Muscle layer of duodenum (tissue), 2 donors: ENCODE results near the gene NRM.

Source experiments
- H3K27ac ChIP-seq: one replicate; pipeline ENCODE4 v1.7.0; 2013; ENCODE audit warnings: mild to moderate bottlenecking, low read length
- H3K27me3 ChIP-seq: one replicate; pipeline ENCODE4 v1.7.0; 2013; ENCODE audit warnings: low read depth, mild to moderate bottlenecking, control low read depth, low read length
- H3K36me3 ChIP-seq, 2 donors: one replicate each; pipeline ENCODE4 v1.7.0; 2013; ENCODE audit warnings: low read length in 2 of 2, control low read depth in 1 of 2, mild to moderate bottlenecking in 1 of 2; ENCODE audit not compliant: insufficient read depth in 2 of 2, control insufficient read depth in 1 of 2
- H3K4me1 ChIP-seq, 2 donors: one replicate each; pipeline ENCODE4 v1.7.0; 2013; ENCODE audit warnings: low read length in 2 of 2, mild to moderate bottlenecking in 2 of 2, control low read depth in 1 of 2, moderate library complexity in 1 of 2; ENCODE audit not compliant: insufficient read depth in 2 of 2, control insufficient read depth in 1 of 2
- H3K4me3 ChIP-seq, 2 donors: one replicate each; pipeline ENCODE4 v1.7.0; 2013; ENCODE audit warnings: low read length in 2 of 2, low read depth in 1 of 2, mild to moderate bottlenecking in 1 of 2
- H3K9me3 ChIP-seq, 2 donors: one replicate each; pipeline ENCODE4 v1.7.0; 2013; ENCODE audit warnings: low read length in 2 of 2, control low read depth in 1 of 2, mild to moderate bottlenecking in 1 of 2; ENCODE audit not compliant: control insufficient read depth in 1 of 2
- donor health status: healthy.

The NRM gene

GRCh38 chr6:30703011-30703410 is 12.2 kb upstream of the NRM start:
- Histone ChIP-seq H3K27ac (no peak overlapping the region), H3K36me3 (peaks cover 17 to 40% of the 10 kb centered on the region in 2 donors), H3K4me3 (no peak overlapping the region)

GRCh38 chr6:30700340-30700739 is 9.6 kb upstream of the NRM start:
- H3K36me3 ChIP-seq = peaks cover 11 to 25% of the 10 kb centered on the region in 2 donors

More at GRCh38 chr6:30703011-30703410, 12.2 kb upstream of the NRM start:
- Histone ChIP-seq H3K27me3 (no peaks in the 10 kb centered on the region), H3K4me1 (no peaks in the 10 kb centered on the region), H3K9me3 (no peaks in the 10 kb centered on the region)

DNA sequence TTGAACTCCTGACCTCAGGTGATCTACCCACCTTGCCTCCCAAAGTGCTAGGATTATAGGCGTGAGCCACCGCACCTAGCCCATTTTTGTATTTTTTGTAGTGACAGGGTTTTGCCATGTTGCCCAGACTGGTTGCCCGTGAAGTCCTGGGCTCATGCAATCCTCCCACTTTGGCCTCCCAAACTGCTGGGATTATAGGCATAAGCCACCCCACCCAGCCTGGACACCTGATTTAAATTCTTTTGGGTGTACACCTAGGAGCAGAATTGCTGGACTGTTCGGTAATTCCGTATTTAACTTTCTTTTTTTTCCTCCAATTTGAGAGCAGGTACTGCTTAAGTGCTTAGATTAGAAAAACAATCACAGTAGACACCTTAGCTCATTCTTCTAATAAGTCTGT is 5.6 kb upstream of the NRM start:
- Histone ChIP-seq H3K4me3 (no peak overlapping the region), H3K9me3 (no peaks in the 10 kb centered on the region), H3K36me3 (peaks cover 0 to 4% of the 10 kb centered on the region in 2 donors), H3K4me1 (no peaks in the 10 kb centered on the region), H3K27ac (no peak overlapping the region), H3K27me3 (no peaks in the 10 kb centered on the region)

More at GRCh38 chr6:30700340-30700739, 9.6 kb upstream of the NRM start:
- Histone ChIP-seq H3K27me3 (no peaks in the 10 kb centered on the region), H3K4me1 (no peaks in the 10 kb centered on the region), H3K27ac (no peak overlapping the region), H3K9me3 (no peaks in the 10 kb centered on the region), H3K4me3 (no peak overlapping the region)

DNA sequence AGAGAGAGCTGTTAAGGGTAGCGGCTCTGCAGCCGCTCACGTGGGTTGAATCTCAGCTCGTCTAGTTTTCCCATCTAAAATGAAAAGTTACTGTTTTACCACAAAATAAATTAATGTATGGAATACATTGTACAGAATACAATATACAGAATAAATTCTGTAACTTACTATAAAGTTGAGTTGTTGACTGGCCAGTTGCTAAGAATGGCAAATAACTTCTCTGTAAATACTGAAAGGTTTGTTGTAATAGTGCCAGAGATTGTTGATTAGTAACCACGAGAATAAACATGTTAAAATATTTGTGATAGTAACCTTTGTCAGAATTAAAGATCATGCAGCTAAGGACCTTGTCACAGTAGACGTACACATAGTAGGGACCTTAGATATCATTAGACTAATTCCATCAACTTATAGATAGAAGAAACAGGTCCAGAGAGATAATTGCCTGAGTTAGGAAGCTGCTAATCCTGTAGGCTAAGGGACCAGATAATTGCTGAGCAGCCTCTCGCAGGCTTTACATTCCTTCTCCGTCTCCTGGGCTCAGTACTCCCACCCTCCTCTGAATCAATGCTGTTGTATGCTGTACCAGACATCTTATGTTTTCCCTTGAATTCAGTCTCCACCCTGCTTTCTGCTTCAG is 544 bp upstream of the NRM start:
- Histone ChIP-seq H3K27ac (peak overlapping the region; percentile 68), H3K36me3 (peaks cover 0 to 4% of the 10 kb centered on the region in 2 donors), H3K9me3 (no peaks in the 10 kb centered on the region), H3K4me3 (peak overlapping the region; percentile 74 to 91), H3K4me1 (peaks cover 24 to 25% of the 10 kb centered on the region in 2 donors), H3K27me3 (no peaks in the 10 kb centered on the region)

DNA sequence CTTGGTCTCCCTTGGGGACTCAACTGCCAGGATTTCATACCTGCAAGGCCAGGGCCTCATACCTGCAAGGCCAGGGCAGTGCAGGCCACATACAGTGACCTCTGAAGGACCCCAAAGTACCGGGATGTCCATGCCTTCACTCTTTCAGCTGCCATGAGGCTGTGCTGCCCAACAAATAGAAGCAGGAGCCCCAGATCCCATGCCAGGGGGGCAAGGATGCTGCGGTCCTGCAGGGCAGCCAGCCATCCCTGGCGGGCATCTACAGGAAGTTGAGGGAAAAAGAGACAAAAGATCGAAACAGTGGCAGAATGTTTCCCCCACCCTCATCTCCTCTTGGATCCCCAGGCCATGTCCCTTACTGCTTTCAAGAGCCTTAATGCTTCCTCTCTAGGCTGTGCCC is 799 bp downstream of the NRM start:
- Histone ChIP-seq H3K9me3 (no peaks in the 10 kb centered on the region), H3K36me3 (peaks cover 0 to 6% of the 10 kb centered on the region in 2 donors), H3K4me3 (peak overlapping the region; percentile 74 to 91), H3K4me1 (peaks cover 24 to 25% of the 10 kb centered on the region in 2 donors), H3K27me3 (no peaks in the 10 kb centered on the region), H3K27ac (peak overlapping the region; percentile 68)

DNA sequence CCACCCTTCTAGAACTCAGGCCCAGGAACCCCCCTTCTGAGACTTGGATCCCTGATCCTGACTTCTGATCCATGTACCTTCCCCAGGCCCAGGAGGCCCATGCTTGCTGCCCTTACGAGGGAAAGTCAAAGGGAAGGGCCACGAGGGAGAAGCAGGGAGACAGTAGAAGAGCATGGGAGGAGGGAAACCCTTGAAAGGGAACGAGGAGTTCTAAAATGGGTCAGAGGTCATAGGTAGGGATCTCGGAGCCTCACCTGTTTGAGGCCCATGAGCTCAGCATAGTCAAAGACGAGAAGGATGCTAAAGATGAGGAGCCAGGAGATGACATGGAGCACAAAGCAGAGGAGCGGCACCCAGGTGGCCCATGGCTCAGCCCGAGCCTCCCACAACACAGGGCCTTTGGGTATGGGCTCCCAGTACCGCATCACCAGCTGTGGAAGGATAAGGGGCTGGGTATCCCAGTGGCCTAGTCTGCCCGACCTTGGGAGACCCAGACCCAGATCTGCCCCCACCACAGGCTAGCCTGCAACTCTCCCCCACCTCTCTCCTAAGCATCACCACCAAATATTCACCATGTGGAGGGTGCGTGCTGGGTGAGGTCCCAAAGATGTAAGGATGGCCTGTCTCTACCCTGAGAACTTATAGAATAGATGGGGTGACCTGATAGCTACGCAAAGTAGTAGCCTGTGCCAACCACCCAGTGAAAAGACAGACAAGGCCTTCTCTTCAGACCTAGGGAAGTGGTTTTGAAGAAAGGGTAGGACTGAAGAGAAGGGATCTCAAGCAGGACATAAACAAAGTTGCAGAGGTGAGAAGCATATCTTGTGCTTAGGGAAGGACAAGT is 1.5 kb downstream of the NRM start:
- H3K27ac ChIP-seq = peak overlapping the region; percentile 97
- H3K27me3 ChIP-seq = no peaks in the 10 kb centered on the region
- H3K36me3 ChIP-seq = peaks cover 0 to 6% of the 10 kb centered on the region in 2 donors
- no peaks in the 10 kb centered on the region for H3K9me3 ChIP-seq
- no peak overlapping the region for H3K4me3 ChIP-seq
- peaks cover 24 to 25% of the 10 kb centered on the region in 2 donors for H3K4me1 ChIP-seq

DNA sequence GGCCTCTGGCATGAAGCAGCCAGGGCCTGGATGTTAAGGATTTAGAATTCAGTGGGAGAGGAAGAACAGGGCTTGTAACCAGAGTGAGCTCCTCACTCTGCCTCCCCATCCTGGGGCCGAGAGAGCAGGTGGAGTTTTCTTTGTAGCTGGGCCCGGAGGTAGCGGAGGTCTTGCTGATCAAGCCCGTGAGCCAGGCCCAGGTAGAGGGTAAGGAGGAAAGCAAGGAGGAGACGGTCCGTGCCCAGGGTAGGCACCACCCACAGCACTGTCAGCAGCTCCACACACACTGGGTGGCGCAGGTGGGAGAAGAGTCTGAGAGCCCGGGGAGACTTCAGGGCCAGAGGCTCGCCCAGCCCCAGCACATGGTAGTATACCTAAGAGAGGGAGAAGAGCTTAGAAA is 2.2 kb downstream of the NRM start:
- H3K4me3 ChIP-seq = peak overlapping the region; percentile 64 to 97
- H3K4me1 ChIP-seq = peaks cover 24 to 28% of the 10 kb centered on the region in 2 donors
- peaks cover 0 to 6% of the 10 kb centered on the region in 2 donors for H3K36me3 ChIP-seq
- H3K27ac ChIP-seq = peak overlapping the region; percentile 97
- no peaks in the 10 kb centered on the region for H3K9me3 ChIP-seq
- no peaks in the 10 kb centered on the region for H3K27me3 ChIP-seq

DNA sequence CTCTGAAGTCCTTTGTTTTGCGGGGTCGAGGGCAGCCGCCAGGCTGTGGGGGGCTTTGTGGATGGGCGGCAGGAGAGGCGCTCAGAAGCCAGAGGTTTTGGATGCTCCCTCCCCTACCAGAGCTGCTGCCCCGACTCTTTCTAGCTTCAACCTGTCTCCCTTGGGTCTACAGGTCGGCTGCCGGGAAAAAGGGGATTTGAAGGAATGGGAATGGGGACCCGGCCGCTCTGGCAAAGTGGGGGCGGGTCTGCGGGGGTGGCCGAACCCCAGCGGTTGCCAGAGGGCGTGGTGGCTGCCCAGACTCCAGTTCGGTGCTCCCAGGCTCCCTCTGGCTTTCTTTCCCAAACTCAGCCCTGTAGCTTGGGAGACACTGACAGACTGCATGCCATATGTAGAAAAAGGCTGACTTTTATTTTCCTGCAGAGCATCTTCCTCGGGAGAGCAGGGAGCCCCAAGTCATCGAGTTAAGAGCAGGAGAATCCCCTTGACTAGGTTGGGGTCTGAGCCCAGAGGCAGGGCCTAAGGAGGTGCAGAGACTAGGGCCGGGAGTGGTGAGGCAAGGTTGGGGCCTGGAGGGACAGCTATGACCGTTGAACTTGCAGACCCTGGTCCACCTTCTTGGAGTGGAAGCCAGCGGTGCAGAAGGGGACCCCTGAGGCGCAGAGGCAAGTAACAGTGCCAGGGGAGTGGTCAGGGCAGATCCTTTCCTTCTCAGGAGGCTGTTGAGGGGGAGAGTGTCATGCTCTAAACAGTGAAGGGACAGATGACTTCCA is 2.9 kb downstream of the NRM start:
- peak overlapping the region; percentile 64 to 97 for H3K4me3 ChIP-seq
- peaks cover 0 to 6% of the 10 kb centered on the region in 2 donors for H3K36me3 ChIP-seq
- no peaks in the 10 kb centered on the region for H3K9me3 ChIP-seq
- H3K4me1 ChIP-seq = peaks cover 24 to 36% of the 10 kb centered on the region in 2 donors
- no peaks in the 10 kb centered on the region for H3K27me3 ChIP-seq
- H3K27ac ChIP-seq = peak overlapping the region; percentile 97

GRCh38 chr6:30686908-30687658 is 3.7 kb downstream of the NRM start:
- Histone ChIP-seq H3K4me1 (peaks cover 24 to 38% of the 10 kb centered on the region in 2 donors), H3K9me3 (no peaks in the 10 kb centered on the region)

GRCh38 chr6:30686009-30686907 is 4.5 kb downstream of the NRM start, which contains the start of gene PPP1R18:
Gene PPP1R18 (minus strand): TSS chr6:30686645. CDS start chr6:30686018, 627 bp downstream.
- peak within 1 kb of the TSS; percentile 88 to 97 for H3K4me3 ChIP-seq
- no peaks in the 10 kb centered on the region for H3K27me3 ChIP-seq
- H3K27ac ChIP-seq = peak within 1 kb of the TSS; percentile 97
- H3K9me3 ChIP-seq = no peaks in the 10 kb centered on the region
- H3K4me1 ChIP-seq = peaks cover 24 to 39% of the 10 kb centered on the region in 2 donors
- peaks cover 0 to 6% of the 10 kb centered on the region in 2 donors for H3K36me3 ChIP-seq

More at GRCh38 chr6:30686908-30687658, 3.7 kb downstream of the NRM start:
- peaks cover 0 to 6% of the 10 kb centered on the region in 2 donors for H3K36me3 ChIP-seq
- H3K27me3 ChIP-seq = no peaks in the 10 kb centered on the region
- peak overlapping the region; percentile 88 to 97 for H3K4me3 ChIP-seq
- H3K27ac ChIP-seq = peak overlapping the region; percentile 97
